GM10847 (cell line): Measurements from ENCODE around the gene NXPH3.

Experiments used
- POLR2A ChIP-seq: IDR thresholded peaks from 2 replicates; pipeline ENCODE4 v1.6.1; 2011; ENCODE audit not compliant: insufficient read length; ENCODE audit errors: extremely low read depth

The NXPH3 gene

GRCh38 chr17:49575679-49576087 lies at the start of gene NXPH3:
Gene NXPH3, plus strand, starts transcription at chr17:49575871. Its CDS starts 349 bp downstream, at chr17:49576220.
- no peak for TF ChIP-seq POLR2A

GRCh38 chr17:49527927-49528651 lies 47.6 kb upstream of the NXPH3 start:
- TF ChIP-seq POLR2A, result no peak

GRCh38 chr17:49528966-49529365 lies 46.7 kb upstream of the NXPH3 start:
- TF ChIP-seq POLR2A, result no peak

GRCh38 chr17:49530118-49530517 lies 45.6 kb upstream of the NXPH3 start:
- no peak for TF ChIP-seq POLR2A

GRCh38 chr17:49543860-49544259 lies 31.8 kb upstream of the NXPH3 start:
- no peak for TF ChIP-seq POLR2A

- TF ChIP-seq POLR2A, result no peak
Measured at GRCh38 chr17:49545007-49545660, 30.5 kb upstream of the NXPH3 start.

GRCh38 chr17:49545806-49546545 lies 29.7 kb upstream of the NXPH3 start:
- no peak for TF ChIP-seq POLR2A

GRCh38 chr17:49546546-49547535 lies 28.8 kb upstream of the NXPH3 start:
- no peak for TF ChIP-seq POLR2A

GRCh38 chr17:49547566-49547965 lies 28.1 kb upstream of the NXPH3 start:
- no peak for TF ChIP-seq POLR2A

GRCh38 chr17:49548051-49548505 lies 27.6 kb upstream of the NXPH3 start:
- TF ChIP-seq POLR2A, result no peak

GRCh38 chr17:49548506-49549310 lies 27.0 kb upstream of the NXPH3 start:
- no peak for TF ChIP-seq POLR2A

GRCh38 chr17:49549311-49549605 lies 26.4 kb upstream of the NXPH3 start:
- no peak for TF ChIP-seq POLR2A

GRCh38 chr17:49549691-49550678 lies 25.7 kb upstream of the NXPH3 start:
- TF ChIP-seq POLR2A, result no peak
